NB4 (cell line): ENCODE measurements around the gene MRTFA.

Experiments used
- DNase-seq: peaks from one replicate; pipeline ENCODE4 v3.0.0; 2010; ENCODE audit warnings: low read depth
- H3K4me3 ChIP-seq: one replicate; pipeline ENCODE4 v1.5.1; 2011; ENCODE audit warnings: mild to moderate bottlenecking, low read depth, low read length, moderate library complexity
- MYC ChIP-seq: IDR thresholded peaks from 2 replicates; pipeline ENCODE4 v1.6.1; 2011; ENCODE audit warnings: low read depth, low read length
- POLR2A ChIP-seq: IDR thresholded peaks from 2 replicates; pipeline ENCODE4 v1.6.1; 2011; ENCODE audit warnings: mild to moderate bottlenecking; ENCODE audit not compliant: insufficient read length; ENCODE audit errors: extremely low read depth
- TF ChIP-seq, protein P1 (sequence below): IDR thresholded peaks from one replicate; pipeline ENCODE4 v1.5.1; 2012; ENCODE audit warnings: low read depth, low read length
- TF ChIP-seq, protein P2 (sequence below): IDR thresholded peaks from 2 replicates; pipeline ENCODE4 v1.6.1; 2011; ENCODE audit warnings: low read depth, low read length

The MRTFA gene

DNA sequence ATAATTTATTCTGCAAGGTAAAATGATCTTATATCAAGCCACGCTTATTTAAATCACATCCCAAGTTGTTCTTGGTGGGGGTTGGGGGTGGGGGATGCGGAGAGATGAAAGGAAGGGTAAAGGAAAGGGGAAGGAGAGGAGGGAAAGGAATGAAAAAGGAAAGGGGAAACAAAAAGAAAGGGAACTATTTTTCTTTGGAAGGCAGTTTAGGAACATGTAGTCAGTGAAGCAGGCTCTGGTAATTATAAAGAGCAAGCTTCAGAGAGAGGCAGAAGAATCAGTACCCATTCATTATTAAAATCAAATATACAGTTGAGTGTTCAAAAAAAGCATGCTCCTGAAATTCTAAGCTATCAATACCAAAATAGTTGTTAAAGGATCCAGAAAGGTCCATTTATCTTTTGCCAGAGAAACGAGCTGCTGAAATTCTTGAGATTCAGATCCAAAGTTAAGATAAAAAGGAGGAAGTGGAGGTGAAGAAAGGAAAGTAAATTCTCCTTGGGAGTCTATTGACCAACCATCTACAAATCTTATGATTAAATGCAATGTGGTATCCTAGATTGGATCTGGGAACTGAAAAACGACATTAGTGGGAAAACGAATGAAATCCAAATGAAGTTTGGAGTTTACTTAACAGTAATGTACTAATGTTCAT, 158.7 kb downstream of the MRTFA start:
- TF ChIP-seq, protein P1, sequence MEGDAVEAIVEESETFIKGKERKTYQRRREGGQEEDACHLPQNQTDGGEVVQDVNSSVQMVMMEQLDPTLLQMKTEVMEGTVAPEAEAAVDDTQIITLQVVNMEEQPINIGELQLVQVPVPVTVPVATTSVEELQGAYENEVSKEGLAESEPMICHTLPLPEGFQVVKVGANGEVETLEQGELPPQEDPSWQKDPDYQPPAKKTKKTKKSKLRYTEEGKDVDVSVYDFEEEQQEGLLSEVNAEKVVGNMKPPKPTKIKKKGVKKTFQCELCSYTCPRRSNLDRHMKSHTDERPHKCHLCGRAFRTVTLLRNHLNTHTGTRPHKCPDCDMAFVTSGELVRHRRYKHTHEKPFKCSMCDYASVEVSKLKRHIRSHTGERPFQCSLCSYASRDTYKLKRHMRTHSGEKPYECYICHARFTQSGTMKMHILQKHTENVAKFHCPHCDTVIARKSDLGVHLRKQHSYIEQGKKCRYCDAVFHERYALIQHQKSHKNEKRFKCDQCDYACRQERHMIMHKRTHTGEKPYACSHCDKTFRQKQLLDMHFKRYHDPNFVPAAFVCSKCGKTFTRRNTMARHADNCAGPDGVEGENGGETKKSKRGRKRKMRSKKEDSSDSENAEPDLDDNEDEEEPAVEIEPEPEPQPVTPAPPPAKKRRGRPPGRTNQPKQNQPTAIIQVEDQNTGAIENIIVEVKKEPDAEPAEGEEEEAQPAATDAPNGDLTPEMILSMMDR, result no peak
- TF ChIP-seq POLR2A (no peak), MYC (no peak)
- TF ChIP-seq, protein P2, sequence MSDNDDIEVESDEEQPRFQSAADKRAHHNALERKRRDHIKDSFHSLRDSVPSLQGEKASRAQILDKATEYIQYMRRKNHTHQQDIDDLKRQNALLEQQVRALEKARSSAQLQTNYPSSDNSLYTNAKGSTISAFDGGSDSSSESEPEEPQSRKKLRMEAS, result no peak
- DNase-seq, result peak; percentile 33
- no peak overlapping the region for H3K4me3 ChIP-seq

DNA sequence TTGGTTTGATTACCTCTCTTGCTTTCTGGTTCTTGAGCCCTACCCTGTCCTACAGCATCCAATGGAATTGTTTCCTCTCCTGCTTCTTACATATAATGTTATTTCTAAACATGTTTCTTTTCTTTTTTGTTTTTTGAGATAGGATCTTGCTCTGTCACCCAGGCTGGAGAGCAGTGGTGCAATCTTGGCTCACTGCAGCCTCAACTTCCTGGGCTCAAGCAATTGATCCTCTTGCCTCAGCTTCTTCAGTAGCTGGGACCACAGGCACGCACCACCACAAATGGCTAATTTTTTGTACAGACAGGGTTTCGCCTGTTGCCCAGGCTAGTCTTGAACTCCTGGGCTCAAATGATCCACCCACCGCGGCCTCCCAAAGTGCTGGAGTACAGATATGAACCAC, 160.2 kb downstream of the MRTFA start:
- no peak for TF ChIP-seq MYC
- TF ChIP-seq, protein P1, result no peak
- TF ChIP-seq, protein P2, result no peak
- TF ChIP-seq POLR2A, result no peak

DNA sequence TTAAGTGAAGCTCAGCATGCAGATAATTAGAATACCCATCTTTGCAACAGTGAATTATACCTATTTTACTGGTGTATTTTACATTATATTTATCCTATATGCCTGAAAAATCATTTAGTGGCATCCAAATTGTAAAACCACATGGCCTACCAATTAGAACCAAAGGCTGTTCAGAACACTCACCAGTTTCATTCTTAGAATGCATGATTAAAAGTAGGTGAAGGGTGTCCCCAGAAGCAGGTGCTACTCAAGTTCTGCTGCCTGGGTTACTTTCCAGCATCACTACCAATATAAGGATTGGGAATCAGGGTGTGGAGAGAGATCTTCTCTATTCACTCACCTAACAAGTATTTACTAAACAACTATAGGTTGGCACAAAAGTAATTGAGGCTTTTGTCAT, 162.8 kb downstream of the MRTFA start:
- DNase-seq, result no peak

More for the DNA sequence above, 160.2 kb downstream of the MRTFA start:
- H3K4me3 ChIP-seq, result no peak overlapping the region
- DNase-seq, result peak; percentile 76

DNA sequence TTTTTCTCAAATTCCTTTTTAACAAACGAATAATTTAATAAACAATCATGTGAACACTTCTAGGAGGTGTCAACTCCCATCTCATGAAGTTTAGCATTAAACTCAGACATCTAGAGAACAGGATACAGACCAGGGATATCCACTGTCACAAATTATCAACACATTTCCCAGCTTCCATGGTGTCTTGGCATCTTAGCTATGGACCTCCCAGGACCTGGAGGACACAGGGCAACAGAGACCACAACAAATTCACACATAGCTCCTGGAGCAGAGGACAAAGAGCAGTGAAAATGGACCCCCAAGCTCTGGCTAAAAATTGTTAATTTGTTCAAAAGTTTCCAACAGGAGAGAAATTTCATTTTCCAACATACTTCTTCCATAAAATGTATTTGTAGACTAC, 163.9 kb downstream of the MRTFA start:
- TF ChIP-seq MYC, result no peak
- TF ChIP-seq, protein P2, result no peak
- TF ChIP-seq POLR2A, result no peak
- TF ChIP-seq, protein P1, result no peak
- DNase-seq, result no peak
- H3K4me3 ChIP-seq, result no peak overlapping the region

More for the DNA sequence above, 162.8 kb downstream of the MRTFA start:
- TF ChIP-seq, protein P2, result no peak
- TF ChIP-seq, protein P1, result no peak
- no peak overlapping the region for H3K4me3 ChIP-seq

DNA sequence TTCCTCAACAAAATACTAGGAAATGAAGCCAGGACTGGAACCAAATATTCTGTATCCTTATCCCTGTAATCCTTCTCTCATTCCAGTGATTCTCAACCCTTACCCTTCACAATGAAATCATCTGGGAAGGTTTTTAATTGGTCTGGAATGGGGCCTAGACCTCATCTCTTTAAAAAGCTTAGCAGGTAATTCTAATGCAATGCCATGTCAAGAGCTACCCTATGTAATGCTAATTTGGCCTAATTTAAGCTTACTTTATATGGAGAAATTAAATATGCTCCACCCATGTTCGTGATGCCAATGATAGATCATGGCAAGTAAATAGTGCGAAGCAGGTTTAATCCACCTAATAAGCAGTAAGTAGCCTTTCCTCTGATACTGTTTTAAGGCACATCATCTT, 164.5 kb downstream of the MRTFA start:
- TF ChIP-seq, protein P1, result no peak
- no peak for TF ChIP-seq POLR2A
- TF ChIP-seq MYC, result no peak
- TF ChIP-seq, protein P2, result no peak
- DNase-seq, result no peak

DNA sequence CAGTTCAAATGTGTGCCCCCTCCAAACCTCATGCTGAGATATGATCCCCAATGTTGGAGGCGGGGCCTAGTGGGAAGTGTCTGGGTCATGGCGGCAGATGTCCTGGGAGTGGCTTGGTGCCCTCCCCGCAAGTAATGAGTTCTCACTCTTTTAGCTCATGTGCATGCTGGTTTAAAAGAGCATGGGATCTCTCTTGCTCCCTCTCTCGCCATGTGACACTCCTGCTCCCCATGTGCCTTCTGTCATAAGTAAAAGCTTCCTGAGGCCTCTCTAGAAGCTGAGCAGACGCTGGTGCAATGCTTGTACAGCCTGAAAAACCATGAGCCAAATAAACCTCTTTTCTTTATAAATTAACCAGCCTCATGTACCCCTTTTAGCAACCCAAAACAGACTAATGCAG, 167.3 kb downstream of the MRTFA start:
- no peak for TF ChIP-seq POLR2A
- TF ChIP-seq, protein P2, result 0 out of 2 replicates have a peak, but pooled peaks have one; percentile 23
- TF ChIP-seq, protein P1, result no peak
- TF ChIP-seq MYC, result no peak
- no peak overlapping the region for H3K4me3 ChIP-seq
- no peak for DNase-seq

More for the DNA sequence above, 164.5 kb downstream of the MRTFA start:
- H3K4me3 ChIP-seq, result no peak overlapping the region
